Measurements from ENCODE around the gene TDRD12.

The TDRD12 gene, protein sequence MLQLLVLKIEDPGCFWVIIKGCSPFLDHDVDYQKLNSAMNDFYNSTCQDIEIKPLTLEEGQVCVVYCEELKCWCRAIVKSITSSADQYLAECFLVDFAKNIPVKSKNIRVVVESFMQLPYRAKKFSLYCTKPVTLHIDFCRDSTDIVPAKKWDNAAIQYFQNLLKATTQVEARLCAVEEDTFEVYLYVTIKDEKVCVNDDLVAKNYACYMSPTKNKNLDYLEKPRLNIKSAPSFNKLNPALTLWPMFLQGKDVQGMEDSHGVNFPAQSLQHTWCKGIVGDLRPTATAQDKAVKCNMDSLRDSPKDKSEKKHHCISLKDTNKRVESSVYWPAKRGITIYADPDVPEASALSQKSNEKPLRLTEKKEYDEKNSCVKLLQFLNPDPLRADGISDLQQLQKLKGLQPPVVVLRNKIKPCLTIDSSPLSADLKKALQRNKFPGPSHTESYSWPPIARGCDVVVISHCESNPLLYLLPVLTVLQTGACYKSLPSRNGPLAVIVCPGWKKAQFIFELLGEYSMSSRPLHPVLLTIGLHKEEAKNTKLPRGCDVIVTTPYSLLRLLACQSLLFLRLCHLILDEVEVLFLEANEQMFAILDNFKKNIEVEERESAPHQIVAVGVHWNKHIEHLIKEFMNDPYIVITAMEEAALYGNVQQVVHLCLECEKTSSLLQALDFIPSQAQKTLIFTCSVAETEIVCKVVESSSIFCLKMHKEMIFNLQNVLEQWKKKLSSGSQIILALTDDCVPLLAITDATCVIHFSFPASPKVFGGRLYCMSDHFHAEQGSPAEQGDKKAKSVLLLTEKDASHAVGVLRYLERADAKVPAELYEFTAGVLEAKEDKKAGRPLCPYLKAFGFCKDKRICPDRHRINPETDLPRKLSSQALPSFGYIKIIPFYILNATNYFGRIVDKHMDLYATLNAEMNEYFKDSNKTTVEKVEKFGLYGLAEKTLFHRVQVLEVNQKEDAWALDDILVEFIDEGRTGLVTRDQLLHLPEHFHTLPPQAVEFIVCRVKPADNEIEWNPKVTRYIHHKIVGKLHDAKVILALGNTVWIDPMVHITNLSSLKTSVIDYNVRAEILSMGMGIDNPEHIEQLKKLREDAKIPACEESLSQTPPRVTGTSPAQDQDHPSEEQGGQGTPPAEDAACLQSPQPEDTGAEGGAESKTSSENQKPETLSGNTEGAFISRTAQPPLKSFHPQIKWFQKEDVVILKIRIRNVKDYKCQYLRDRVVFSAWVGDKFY (N-terminal part only)

GRCh38 chr19:32719611-32720059 is at the start of gene TDRD12:
TSS of gene TDRD12 (plus strand) at chr19:32719767. CDS start at chr19:32720073, 306 bp downstream.
- peak within 1 kb of the TSS; percentile 52 for H3K27ac ChIP-seq
- no peak for TF ChIP-seq ZFX (IDR thresholded peaks at IDR 0.05; ENCODE audit: borderline replicate concordance)
- TF ChIP-seq, protein P1, sequence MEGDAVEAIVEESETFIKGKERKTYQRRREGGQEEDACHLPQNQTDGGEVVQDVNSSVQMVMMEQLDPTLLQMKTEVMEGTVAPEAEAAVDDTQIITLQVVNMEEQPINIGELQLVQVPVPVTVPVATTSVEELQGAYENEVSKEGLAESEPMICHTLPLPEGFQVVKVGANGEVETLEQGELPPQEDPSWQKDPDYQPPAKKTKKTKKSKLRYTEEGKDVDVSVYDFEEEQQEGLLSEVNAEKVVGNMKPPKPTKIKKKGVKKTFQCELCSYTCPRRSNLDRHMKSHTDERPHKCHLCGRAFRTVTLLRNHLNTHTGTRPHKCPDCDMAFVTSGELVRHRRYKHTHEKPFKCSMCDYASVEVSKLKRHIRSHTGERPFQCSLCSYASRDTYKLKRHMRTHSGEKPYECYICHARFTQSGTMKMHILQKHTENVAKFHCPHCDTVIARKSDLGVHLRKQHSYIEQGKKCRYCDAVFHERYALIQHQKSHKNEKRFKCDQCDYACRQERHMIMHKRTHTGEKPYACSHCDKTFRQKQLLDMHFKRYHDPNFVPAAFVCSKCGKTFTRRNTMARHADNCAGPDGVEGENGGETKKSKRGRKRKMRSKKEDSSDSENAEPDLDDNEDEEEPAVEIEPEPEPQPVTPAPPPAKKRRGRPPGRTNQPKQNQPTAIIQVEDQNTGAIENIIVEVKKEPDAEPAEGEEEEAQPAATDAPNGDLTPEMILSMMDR (IDR thresholded peaks at IDR 0.05) = 0 out of 2 replicates have a peak, but pooled peaks have one; percentile 20

DNA sequence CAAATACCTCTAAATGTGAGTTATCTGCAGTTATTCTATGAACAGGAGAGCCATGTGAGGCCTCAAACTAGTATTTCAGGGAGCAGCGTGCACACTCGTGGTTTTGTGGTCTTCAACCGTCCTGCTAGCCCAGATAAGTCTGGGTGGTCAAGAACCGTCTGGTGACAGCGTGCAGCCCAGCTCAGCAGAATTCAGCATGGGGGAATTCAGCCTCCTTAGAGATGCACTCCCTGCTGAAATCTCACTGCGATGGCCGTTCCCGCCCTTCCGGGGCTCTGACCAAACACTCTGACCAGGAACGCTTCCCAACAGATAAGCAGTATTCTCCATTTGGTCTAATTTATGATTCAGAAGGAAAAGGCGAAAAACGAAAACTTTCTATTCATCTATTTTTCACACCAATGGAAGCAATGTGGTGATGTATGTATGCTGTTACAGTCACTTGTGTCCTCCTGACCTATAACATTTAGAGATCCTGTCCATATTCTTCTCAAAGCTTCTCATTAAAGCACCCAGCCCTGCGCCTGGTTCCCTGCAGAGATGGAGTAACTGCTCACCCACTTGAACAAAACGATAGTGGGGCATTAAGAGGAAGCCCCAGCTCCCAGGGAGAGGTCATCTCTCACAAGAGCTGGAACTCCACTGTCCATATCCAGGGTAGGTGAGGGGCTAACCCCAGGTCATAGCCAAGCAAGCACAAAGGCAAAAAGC is 47.5 kb upstream of the TDRD12 start:
- no peak overlapping the region for H3K27ac ChIP-seq
- no peak for TF ChIP-seq ZFX (IDR thresholded peaks at IDR 0.05; ENCODE audit: borderline replicate concordance)
- TF ChIP-seq, protein P1 (IDR thresholded peaks at IDR 0.05) = no peak

- TF ChIP-seq ZFX (IDR thresholded peaks at IDR 0.05; ENCODE audit: borderline replicate concordance) = no peak
- TF ChIP-seq, protein P1 (IDR thresholded peaks at IDR 0.05) = no peak
- H3K27ac ChIP-seq = no peak overlapping the region
Measured at GRCh38 chr19:32672841-32673240, 46.7 kb upstream of the TDRD12 start.

DNA sequence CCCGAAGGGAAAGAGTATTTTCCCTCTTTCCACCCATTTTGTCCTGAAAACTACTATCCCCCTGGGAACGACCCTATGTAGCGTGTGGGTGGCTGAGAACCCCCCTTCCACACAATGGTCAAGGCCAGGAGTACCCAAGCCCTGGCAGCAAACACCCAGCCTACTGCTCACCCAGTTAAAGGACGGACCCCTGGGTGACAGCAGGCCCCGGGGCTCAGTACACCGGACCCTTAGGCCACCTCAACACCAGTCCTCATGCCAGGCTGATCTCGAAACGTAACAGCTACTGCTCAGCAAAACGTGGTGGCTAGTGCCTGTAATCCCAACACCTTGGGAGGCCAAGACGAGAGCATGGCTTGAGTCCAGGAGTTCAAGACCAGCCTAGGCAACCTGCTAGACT is 46.0 kb upstream of the TDRD12 start:
- H3K27ac ChIP-seq = no peak overlapping the region
- no peak for TF ChIP-seq ZFX (IDR thresholded peaks at IDR 0.05; ENCODE audit: borderline replicate concordance)
- TF ChIP-seq, protein P1 (IDR thresholded peaks at IDR 0.05) = no peak

DNA sequence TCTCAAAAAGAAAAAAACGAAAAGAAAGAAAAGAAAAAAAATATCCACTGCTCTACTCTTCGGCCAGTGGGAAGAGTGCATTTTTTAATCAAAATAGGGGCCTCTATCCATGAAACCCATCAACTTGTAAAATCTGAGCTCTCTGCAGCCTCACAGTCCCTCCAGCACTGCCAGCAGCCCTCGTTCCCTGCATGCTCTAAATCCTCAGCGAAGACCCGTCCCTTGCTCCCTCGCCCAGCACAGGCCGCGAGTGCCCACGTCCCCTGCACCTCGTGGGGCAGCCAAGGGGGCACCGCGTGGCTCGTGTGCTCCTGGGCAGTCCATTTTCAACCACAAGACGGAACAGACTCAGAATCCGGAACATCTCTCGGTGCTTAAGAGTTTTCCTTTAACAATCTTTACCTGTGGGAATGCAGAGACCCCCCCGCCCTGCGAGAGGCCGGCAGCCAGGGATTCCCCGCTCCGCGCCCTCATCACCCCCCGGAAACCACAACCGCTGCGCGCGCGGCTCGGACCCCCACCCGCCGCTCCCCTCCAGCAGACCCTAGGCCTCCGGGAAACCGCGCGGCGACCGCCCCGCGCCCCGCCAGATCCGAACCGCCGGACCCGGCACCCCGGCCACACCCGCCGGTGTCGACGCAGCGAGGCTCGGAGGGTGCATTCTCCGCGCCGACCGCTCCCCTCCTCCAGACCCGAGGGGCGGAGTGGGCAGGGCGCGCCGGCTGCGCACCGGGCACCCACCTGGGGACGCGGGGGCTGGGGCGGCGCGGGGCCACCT is 45.2 kb upstream of the TDRD12 start:
- peak overlapping the region; percentile 86 for H3K27ac ChIP-seq
- TF ChIP-seq, protein P1 (IDR thresholded peaks at IDR 0.05) = no peak
- TF ChIP-seq ZFX (IDR thresholded peaks at IDR 0.05; ENCODE audit: borderline replicate concordance) = no peak
